Raji (cell line): ENCODE measurements around the gene CLDN5.

Experiments used
- POLR2A ChIP-seq: IDR thresholded peaks from 2 replicates; pipeline ENCODE4 v1.6.1; 2011; ENCODE audit warnings: low read depth, low read length, control low read depth; ENCODE audit not compliant: insufficient read depth

The CLDN5 gene, protein sequence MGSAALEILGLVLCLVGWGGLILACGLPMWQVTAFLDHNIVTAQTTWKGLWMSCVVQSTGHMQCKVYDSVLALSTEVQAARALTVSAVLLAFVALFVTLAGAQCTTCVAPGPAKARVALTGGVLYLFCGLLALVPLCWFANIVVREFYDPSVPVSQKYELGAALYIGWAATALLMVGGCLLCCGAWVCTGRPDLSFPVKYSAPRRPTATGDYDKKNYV

DNA sequence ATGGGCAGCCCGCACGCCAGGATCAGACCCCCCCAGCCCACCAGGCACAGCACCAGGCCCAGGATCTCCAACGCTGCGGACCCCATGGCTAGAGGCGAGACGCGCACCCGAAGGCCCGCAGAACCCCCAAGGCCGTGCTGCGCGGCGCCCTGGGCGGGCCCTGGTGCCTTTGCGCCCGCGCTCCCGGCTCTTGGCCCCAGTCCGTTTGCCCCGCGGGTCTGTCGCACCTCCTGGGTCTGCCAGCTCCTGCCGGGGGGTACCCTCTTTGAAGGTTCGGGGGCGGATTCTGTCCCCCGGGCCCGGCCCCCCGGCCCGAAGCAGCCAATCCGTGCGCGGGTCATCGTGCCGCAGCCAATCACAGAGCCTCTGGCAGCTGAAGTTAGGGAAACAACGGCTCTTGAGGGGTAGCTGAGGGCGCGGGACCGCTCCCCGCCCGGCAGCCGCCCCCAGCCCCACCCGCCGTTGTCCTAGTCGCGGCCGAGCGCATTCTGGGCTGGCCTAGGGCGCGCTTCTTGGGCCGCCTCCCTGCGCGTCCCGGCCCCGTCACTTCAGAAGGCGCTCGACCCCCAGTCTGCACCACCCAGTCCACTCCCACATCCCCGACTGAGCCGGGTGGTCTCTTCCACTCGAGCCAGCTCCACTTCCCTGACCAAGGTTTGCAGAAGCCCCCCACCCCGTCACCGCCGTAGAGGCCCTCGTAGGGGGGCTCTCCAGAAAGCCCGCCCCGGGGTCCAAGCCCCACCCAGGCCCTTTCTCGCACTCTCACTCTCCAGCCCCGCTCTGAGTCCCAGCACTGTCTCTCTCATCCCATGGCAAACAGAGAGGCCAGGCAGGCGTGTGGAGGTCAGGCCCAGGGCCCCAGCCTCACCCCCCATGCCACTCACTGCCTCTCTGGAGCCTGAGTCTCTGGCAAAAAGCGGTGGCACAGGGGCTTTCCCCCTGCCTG is at the start of gene CLDN5:
CLDN5 (minus strand) TSS at position 241 of the 946 bp plus-strand sequence; CDS start at position 86, 155 bp downstream.
- no peak for TF ChIP-seq POLR2A

DNA sequence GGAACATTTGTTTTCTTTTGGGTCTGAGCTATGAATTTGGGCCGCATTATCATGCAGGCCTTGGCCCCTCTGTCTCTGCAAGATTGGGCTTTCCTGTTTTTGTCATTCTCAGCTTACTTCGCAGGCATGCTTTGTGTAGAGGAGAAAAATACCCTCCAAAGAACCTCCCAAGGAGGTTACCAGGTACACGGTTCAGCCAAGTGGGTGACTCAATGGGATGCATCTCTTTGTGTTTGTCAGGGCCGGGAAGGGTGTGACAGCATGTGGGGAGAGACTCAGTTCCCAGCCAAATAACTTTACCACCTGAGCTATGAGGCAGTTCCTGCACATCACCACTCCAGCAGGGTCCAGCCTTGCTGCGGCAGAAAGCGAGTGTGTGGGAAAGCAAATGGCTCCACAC is 47.8 kb upstream of the CLDN5 start:
- no peak for TF ChIP-seq POLR2A

DNA sequence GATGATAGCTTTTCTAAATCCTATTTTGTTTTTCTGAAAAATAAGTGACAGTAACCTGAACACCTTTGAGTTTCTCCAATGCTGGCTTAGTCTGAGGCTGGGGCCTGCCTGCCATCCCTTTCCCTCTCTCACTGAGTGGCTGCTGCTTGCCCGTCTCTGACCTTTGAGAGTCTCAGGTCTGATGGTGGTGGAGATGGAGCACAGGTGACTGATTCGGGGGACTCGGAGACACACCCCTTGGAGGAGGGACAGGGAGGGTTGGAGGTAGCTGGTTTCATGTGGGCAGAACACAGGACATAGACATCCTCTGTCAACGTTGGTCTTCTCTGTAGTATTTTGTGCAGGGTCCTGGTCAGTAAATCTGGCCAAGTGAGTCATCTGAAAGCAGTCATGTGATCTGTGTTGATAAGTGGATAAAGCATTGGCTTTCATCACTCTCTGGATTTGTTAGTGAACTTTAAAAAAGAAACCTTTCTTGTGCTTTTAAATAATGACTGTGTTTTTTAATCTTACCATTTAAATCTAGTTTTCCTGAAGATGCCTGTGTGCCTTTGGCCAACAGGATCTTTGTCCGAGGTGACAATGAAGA is 47.1 kb upstream of the CLDN5 start:
- TF ChIP-seq POLR2A = no peak

DNA sequence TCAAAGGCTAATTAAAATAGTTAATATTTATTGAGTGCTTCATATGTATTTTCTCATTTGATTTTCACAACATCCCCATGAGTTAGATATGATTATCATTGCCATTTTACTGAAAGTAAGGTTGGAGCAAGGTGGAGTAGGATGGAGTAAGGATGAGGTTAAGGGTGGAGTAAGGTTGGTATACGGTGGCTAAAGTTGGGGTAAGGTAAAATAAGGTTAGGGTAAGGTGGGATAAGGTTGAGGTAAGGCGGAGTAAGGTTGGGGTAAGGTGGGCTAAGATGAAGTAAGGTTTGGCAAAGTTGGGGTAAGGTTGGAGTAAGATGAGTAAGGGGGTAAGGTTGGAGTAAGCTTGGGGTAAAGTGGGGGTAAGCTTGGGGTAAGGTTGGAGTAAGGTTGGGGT is 45.8 kb upstream of the CLDN5 start:
- TF ChIP-seq POLR2A = no peak

DNA sequence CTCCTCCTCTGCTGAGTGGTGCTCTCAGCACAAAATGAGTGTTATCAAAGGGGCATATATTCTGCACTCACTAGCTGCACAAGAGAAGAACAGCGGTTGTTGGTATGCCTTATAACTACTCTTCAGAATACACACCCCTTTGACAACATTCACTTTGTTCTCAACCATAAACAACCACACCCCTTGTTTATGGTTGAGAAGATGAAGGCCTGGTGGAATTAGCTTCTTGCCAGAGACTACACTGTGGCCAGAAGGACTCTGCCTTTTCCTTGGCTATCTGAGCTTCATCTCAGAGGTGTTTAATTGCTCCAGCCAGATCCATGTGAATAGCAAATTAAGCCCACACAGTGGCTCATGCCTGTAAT is 45.0 kb upstream of the CLDN5 start:
- no peak for TF ChIP-seq POLR2A

DNA sequence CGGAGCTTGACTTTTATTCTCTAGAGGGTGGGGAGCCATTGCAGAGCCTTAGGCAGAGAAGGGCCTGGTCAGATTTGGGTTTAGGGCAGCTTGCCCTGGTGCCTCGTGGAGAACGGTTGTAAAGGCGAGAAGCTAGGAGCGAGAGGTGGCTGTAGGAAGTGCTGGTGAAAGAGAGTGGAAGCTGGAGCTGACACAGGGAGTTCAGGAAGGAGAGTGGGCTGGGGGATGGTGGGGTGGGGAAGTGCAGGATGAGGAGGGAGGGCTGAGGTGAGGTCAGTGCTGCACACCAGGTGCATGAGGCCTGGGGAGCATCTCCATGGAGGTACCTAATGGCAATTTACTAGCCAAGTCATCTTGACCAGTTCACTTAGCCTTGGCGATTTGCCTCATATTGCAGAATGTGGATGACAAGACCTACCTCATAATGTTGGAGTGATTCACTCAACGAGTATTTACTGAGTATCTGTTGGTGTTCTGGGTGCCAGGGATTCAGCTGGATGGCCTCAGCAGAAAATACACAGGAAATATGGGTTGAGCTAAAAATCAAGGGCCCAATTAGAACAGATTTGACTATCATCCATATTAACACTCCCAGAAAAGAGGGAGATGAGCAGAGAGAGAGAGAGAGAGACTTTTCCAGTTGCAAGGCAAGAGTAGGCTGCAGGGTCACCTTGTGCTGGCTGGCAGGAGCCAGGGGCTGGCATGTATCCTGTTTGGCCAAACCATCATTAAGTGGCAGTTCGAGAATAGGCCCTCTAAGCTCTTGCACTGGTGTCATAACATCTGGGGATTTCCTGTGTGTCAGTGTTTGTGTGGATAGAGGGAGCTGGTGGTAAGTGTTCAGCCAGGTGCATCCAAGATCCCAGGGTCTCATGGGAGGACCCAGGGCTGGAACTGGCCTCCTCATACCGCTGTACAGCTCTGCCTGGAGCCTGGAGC is 44.4 kb upstream of the CLDN5 start:
- TF ChIP-seq POLR2A = no peak

DNA sequence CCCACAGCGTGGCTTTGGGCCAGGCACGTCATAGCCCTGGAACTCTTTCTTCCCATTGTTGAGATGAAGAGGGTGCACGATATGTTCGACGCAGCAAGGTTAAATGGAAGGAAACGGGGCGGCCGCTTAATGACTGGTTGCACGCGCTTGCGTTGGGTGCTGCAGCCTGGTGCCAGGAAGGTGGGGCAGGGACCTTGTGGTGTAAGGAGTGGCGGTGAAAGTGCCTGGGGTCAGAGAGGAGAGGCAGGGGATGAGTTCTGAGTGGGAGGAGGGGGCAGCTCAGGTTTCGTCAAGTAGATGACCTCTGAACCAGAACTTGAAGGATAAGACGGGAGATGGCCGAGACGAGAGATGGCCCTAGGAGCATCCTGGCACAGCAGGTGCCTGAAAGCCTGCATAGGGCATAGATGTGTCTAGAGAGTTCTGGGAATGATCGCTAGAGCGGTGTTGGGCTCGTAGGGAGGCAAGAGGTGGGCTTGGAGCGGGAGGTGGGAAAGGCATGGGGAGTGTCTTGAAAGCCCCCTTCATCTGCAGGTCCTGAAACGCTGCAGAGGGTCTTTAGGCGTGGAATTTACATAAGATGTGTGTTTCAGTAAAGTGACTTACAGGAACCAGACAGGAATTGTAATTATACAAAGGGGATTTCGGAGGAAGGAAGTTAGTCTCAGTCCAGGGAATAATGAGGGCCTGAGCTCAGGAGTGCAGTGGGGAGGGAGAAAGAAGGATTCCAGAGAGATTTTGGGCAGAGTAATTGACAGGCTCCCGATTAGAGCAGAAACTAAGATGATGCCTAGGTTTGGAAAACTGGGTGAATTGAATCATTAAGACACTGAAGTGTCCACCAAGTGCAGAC is 43.2 kb upstream of the CLDN5 start:
- no peak for TF ChIP-seq POLR2A

DNA sequence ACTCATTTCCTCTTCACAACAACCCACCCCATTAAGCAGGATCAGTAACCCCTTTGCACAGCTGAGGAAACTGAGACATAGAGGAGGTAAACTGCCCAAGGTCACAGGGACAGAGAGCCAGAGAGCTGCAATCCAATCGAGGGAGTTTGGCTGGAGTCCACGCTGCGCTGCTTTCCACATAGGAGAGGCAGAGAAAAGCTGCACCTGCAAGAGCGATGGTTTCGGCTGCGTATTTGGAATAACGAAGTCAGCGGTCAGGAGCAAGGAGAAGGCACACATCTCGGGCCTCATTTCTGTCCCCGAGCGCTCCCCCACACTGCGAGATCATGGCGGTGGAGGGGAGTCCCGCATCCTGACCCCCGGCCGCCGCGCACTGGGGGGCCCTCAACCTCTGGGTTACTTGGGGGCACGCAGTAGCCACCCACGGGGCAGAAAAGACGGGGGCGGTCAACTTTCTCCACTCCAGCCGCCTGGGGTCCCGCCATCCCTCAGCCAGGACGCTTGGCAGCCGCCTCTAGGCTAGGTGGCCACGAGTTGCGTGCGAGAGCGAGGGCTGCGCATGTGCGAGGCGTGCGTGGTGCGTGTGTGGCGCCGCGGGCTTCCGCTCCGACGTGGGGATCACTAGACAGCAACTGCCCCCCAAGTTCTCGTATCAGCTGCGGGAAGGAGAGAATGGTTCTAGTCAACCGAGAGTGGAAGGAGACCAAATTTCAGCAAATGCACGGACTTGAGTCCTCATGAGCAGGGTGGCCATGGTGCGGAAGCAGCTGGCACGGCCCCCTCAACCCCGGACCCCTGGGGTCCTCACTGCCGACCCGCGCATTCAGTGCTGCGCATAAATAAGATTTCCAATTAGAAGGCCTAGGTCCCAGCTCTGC is 42.3 kb upstream of the CLDN5 start:
- no peak for TF ChIP-seq POLR2A

DNA sequence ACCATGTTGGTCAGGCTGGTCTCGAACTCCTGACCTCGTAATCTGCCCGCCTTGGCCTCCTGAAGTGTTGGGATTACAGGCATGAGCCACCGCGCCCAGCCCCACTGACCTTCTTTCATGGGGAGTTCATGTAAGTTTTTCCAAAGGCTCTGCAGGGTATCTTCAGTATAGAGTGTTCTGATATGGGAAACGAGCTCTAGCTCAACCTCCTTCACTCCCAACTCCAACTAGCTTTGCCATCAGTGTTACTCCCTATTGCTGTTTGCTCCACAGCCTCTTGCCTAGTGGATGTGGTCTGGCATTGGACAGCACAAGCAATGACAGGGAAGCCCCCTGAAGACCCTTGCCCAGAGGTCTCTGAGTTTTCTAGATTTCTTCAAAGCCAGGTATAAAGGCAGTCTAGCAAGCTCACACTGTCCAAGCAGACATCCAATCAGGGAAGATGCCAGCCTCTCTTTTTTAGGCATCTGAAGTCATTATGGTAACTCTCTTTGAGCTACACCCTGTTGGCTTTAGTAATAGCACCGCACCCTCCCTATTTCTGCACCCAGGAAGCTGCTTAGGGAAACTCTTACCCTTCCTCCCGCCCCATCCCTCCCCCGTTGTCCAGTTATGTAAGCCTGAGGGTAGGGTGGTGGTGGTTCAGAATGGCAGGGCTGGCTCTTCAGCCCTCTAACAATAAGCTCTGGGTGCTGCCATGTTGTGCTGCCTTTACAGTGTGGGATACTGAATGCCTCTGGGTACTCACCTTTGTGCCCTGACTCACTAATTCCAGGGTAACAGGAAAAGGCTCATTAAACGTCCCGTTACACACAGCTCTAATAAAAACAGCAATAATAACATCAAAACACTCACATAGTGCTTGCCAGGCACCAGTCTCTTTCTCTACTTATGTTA is 41.4 kb upstream of the CLDN5 start:
- no peak for TF ChIP-seq POLR2A

DNA sequence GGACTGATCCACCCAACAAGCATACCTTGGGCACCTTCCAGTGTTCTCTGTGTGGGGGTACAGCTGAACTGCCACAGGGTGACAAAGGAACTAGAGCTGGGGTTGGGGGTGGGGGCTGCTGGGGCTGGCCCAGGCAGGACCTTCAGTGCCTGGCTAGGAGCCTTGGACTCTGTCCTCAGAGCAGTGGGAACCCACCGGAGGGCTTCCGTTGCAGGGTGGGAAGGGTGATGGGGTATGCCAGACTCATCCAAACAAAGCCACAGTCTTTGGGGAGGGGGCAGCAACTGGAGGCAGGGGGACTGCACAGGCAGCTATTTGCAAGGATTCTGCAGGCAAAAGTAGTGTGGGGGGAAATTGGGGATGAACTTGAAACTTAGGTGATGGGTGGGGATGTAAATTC is 35.7 kb upstream of the CLDN5 start:
- TF ChIP-seq POLR2A = no peak

DNA sequence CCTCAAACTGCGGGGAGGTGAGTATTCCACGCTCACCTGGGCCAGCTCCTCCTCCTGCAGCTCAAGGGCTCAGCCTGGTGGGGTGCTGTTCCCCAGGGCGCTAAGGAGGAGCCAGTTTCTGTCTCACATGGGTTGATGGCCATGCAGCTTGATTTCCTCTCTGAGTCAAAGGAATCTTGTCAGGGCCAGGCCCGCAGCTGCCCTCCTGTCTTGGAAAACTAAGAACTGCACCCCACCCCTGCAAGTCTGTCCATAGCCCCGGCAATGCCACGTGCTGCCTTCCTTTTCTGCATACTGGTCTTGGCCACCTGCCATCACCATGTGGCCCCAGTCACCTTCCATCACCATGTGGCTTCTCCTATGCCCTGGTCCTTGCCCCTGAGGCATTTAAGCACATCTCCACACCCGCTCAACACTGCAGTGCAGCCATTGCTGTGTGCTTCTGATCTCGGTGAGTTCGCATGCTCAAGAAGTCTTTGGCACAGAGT is 35.2 kb upstream of the CLDN5 start:
- TF ChIP-seq POLR2A = no peak

DNA sequence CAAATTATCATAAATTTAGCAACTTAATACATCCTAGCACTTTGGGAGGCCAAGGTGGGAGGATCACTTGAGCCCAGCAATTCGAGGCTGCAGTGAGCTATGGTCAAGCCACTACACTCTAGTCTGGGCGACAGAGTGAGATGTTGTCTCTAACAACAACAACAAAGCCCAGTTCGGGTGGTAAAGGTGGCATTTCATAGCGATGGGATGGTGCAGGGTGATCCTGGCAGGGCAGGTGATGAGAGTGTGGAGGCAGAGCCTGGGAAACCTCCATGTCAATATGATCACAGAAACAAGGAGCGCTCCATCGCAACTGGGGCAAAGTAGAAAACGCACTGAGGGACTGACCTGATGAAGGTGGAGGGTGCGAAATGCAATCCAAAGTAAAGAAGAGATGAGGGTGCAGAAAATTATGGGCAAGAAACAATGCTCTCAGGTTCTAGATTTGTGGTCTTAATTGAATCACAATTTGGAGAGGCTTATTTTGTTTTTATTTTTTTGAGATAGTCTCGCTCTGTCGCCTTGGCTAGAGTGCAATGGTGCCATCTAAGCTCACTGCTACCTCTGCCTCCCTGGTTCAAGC is 32.8 kb upstream of the CLDN5 start:
- no peak for TF ChIP-seq POLR2A

DNA sequence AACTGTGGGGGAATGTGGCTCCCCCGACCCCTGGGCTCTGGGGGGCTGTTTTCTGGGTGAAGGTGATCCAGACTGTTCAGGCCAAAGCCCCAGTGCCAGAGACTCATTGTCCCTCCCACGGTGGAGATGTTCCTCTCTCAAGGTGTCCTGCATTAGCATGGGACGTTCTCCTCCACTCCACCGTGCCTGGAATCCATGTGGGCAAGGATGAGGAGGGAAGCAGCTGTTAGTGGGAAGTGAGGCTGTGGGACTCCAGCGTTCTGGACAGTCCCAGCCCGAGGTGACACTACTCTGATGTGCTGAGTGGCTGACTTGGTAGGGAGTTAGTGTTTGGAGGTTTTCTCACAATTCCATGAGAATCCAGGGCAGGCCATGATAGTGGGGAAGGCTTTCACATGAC is 31.4 kb upstream of the CLDN5 start:
- no peak for TF ChIP-seq POLR2A
